Ascending aorta (tissue), 2 donors: Measurements from ENCODE around the gene OLA1. TPM values are rescaled to one million over a fixed set of nuclear protein-coding genes. Genes with fewer than 3 reads are reported as not detected.

ENCODE experiments used
- DNase-seq, 2 donors: peaks; one replicate each; pipeline ENCODE4 v3.0.0-alpha.2; 2019; ENCODE audit warnings: low spot score in 2 of 2
- H3K27ac ChIP-seq, 2 donors: fragments of 200-600 bp; sonication (generic); one replicate each; pipeline ENCODE4 v1.5.1; 2016 to 2017; ENCODE audit warnings: mild to moderate bottlenecking in 1 of 2
- H3K27me3 ChIP-seq: fragments of 200-600 bp; sonication (generic); one replicate; pipeline ENCODE4 v1.5.1; 2017
- H3K36me3 ChIP-seq, 2 donors: fragments of 200-600 bp; sonication (generic); one replicate each; pipeline ENCODE4 v1.5.1; 2016
- H3K4me1 ChIP-seq, 2 donors: fragments of 200-600 bp; sonication (generic); one replicate each; pipeline ENCODE4 v1.5.1; 2016 to 2017; ENCODE audit warnings: mild to moderate bottlenecking in 1 of 2
- H3K4me3 ChIP-seq, 2 donors: fragments of 200-600 bp; sonication (generic); one replicate each; pipeline ENCODE4 v1.5.1; 2016 to 2017; ENCODE audit warnings: mild to moderate bottlenecking in 1 of 2
- H3K9me3 ChIP-seq, 2 donors: fragments of 200-600 bp; sonication (generic); one replicate each; pipeline ENCODE4 v1.5.1; 2016
- intact Hi-C: fragments of 100-400 bp; cut with DNase I; formaldehyde crosslinking; loops from one replicate; pipeline ENCODE4 v1.15.1; 2023
- total RNA-seq: library from RNA; depleted of rRNA; stranded (reverse); fragments of >200 nt; gene quantifications from one replicate; pipeline ENCODE4 v1.1.0, GENCODE V29; 2016
- TF ChIP-seq, protein P1 (sequence below), 3 experiments: fragments of 200-600 bp in 2 of 3; fragments of 450-650 bp in 1 of 3; sonication (generic) in 2 of 3; IDR thresholded peaks; one replicate each; pipeline ENCODE4 v1.5.1; 2016 to 2019; ENCODE audit warnings: antibody characterized with exemption in 3 of 3, mild to moderate bottlenecking in 1 of 3, moderate library complexity in 1 of 3

Gene OLA1
- total RNA-seq, 1 donor from 2014 or later = 29.5 TPM

DNA sequence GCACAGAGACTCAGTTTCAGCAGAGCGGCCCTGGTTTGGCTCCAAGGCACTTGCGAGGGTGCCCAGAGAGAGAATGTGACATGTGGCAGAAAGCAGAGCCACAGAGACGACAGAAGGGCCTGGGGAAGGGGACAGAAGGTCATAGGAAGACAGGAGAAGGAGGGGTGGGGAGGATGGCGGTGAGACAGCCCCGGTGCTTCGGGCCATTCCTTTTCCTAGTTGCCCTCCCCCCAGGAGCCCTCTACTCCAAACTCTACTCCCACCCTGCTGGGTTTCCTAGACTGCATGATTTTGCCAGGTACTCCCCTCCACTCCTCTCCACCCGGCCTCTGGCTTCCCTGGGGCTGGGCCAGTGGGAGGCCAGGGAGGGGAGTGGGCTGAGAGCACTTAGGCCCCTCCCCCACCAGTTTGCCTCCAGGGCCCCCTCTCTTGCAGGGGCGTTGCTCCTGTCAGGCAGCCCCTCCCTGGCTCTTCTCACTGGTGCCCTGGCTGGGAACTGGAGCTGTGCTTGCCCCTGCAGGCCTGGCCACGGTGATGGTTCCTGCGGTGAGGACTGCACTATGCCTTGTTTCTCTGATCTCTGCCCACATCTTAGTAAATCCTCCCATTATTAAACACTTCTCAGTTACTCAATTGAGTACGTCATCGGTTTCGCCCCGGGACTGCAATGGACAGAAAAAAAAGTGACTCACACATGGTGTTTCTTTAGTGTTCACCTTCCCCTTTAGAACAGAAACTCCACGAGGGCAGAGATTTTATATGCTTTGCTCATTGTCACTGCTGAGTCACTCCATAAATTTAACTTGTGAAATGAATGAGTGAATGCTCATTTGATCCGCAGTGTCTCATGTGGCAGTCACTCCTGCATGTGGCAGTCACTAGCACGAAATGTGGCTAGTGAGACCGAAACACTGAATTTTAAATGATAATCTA is 224.5 kb downstream of the OLA1 start:
- DNase-seq = peak in 1 of 2 donors; percentile 82
- Histone ChIP-seq H3K27ac (peak overlapping the region; percentile 52 to 77), H3K4me3 (no peak overlapping the region), H3K4me1 (peaks cover 3 to 14% of the 10 kb centered on the region in 2 donors), H3K9me3 (no peaks in the 10 kb centered on the region), H3K27me3 (no peaks in the 10 kb centered on the region), H3K36me3 (no peaks in the 10 kb centered on the region)
- intact Hi-C loops = no loop called here
- TF ChIP-seq, protein P1, sequence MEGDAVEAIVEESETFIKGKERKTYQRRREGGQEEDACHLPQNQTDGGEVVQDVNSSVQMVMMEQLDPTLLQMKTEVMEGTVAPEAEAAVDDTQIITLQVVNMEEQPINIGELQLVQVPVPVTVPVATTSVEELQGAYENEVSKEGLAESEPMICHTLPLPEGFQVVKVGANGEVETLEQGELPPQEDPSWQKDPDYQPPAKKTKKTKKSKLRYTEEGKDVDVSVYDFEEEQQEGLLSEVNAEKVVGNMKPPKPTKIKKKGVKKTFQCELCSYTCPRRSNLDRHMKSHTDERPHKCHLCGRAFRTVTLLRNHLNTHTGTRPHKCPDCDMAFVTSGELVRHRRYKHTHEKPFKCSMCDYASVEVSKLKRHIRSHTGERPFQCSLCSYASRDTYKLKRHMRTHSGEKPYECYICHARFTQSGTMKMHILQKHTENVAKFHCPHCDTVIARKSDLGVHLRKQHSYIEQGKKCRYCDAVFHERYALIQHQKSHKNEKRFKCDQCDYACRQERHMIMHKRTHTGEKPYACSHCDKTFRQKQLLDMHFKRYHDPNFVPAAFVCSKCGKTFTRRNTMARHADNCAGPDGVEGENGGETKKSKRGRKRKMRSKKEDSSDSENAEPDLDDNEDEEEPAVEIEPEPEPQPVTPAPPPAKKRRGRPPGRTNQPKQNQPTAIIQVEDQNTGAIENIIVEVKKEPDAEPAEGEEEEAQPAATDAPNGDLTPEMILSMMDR (IDR thresholded peaks at IDR 0.05) = no peak

Other genes starting within 250 kb of the OLA1 start
- not detected for gene SP9, start 86.4 kb upstream of the OLA1 start, total RNA-seq
- gene SCRN3, start 147.2 kb upstream of the OLA1 start, total RNA-seq = 2.3 TPM
- gene GPR155, start 238.5 kb upstream of the OLA1 start, total RNA-seq = 1.8 TPM